ENCODE data around the gene EML6.
A peak's percentile ranks its signal among the peaks of the same experiment; 100 is the strongest.

The EML6 gene

DNA sequence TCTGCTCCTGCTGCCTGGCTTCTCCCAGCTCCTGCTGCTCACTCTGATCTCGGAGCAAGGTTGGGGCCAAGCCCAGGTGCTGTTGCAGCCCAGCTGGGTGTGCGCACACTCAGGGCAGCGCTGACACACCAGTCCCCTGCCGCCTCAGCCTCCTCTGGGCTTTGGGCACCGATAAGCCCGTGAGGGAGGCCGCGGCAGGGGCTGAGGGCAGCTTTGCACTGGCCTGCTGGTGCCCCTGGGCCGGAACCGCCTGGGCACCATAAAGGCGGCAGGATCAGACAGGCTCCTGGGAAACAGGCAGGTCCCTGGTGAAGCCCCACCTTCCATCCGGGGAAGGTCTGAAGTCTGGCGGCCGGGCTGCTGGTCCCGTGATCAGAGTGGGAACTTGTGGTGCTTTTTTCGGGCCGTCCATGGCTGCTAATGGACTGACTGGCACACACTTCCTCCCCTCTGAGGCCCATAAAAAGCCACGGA, 14.1 kb upstream of the EML6 start:
- Histone ChIP-seq H3K4me1 (ENCODE audit: insufficient read depth, low read length) (no peaks in the 10 kb centered on the region), H3K9ac (ENCODE audit: low read depth, low read length) (no peak overlapping the region), H3K27ac (ENCODE audit: low read length) (no peak overlapping the region), H3K4me3 (ENCODE audit: low read length) (no peak overlapping the region), H3K36me3 (ENCODE audit: insufficient read depth, low read depth, low read length) (no peaks in the 10 kb centered on the region), H3K9me3 (ENCODE audit: insufficient read depth, low read depth, low read length) (no peaks in the 10 kb centered on the region), H3K27me3 (ENCODE audit: insufficient read depth, low read length) (no peaks in the 10 kb centered on the region)

DNA sequence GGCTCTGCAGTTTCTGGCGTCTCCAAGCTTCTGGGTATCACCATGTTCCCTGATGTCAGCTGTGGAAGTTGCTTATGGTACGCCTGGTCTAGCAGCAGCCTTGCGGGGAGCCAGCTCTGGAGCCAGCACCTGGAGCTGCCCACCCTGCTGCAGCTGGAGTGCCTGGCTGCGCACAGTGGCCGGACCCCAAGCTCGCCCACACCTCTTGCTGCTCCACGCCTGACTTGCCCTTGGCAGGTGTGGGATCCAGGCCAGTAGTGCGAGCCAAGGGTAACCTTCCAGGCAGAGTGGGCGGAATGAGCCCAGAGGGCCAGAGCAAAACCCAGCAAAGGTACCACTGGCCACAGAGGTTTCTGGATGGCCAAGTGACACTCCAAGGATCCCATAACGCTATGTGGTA, 13.2 kb upstream of the EML6 start:
- Histone ChIP-seq H3K36me3 (ENCODE audit: insufficient read depth, low read depth, low read length) (no peaks in the 10 kb centered on the region), H3K9me3 (ENCODE audit: insufficient read depth, low read depth, low read length) (no peaks in the 10 kb centered on the region), H3K4me1 (ENCODE audit: insufficient read depth, low read length) (no peaks in the 10 kb centered on the region), H3K4me3 (ENCODE audit: low read length) (no peak overlapping the region), H3K27me3 (ENCODE audit: insufficient read depth, low read length) (no peaks in the 10 kb centered on the region), H3K9ac (ENCODE audit: low read depth, low read length) (no peak overlapping the region), H3K27ac (ENCODE audit: low read length) (no peak overlapping the region)

GRCh38 chr2:54712516-54712915, 10.9 kb upstream of the EML6 start:
- Histone ChIP-seq H3K36me3 (ENCODE audit: insufficient read depth, low read depth, low read length) (no peaks in the 10 kb centered on the region), H3K4me1 (ENCODE audit: insufficient read depth, low read length) (no peaks in the 10 kb centered on the region), H3K9ac (ENCODE audit: low read depth, low read length) (no peak overlapping the region), H3K27me3 (ENCODE audit: insufficient read depth, low read length) (no peaks in the 10 kb centered on the region), H3K4me3 (ENCODE audit: low read length) (no peak overlapping the region), H3K9me3 (ENCODE audit: insufficient read depth, low read depth, low read length) (no peaks in the 10 kb centered on the region), H3K27ac (ENCODE audit: low read length) (no peak overlapping the region)

- Histone ChIP-seq H3K27ac (ENCODE audit: low read length) (no peak overlapping the region), H3K4me1 (ENCODE audit: insufficient read depth, low read length) (no peaks in the 10 kb centered on the region), H3K9me3 (ENCODE audit: insufficient read depth, low read depth, low read length) (no peaks in the 10 kb centered on the region), H3K9ac (ENCODE audit: low read depth, low read length) (no peak overlapping the region), H3K4me3 (ENCODE audit: low read length) (no peak overlapping the region), H3K36me3 (ENCODE audit: insufficient read depth, low read depth, low read length) (no peaks in the 10 kb centered on the region), H3K27me3 (ENCODE audit: insufficient read depth, low read length) (peaks cover 10% of the 10 kb centered on the region; the same call in 1 of the 2 replicates)
These were observed 8.5 kb upstream of the EML6 start for GRCh38 chr2:54714996-54715395.

DNA sequence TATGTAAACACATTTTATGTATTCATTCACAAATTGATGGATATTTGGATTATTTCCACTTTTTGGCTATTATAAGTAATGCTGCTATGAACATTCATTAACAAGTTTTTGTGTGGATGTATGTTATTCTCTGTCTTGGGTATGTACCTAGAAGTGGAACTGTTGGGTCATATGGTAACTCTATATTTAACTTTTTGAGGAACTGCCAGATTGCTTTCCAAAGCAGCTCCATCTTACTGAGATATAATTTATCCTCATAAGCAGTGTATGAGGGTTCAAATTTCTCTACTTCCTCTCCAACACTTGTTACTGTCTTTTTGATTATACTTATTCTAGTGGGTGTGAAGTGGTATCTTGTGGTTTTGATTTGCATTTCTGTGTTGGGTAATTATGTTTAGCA, 7.1 kb upstream of the EML6 start:
- peaks cover 10% of the 10 kb centered on the region; the same call in 1 of the 2 replicates for H3K27me3 ChIP-seq (ENCODE audit: insufficient read depth, low read length)
- H3K4me1 ChIP-seq (ENCODE audit: insufficient read depth, low read length): no peaks in the 10 kb centered on the region
- no peak overlapping the region for H3K27ac ChIP-seq (ENCODE audit: low read length)
- H3K36me3 ChIP-seq (ENCODE audit: insufficient read depth, low read depth, low read length): no peaks in the 10 kb centered on the region
- no peaks in the 10 kb centered on the region for H3K9me3 ChIP-seq (ENCODE audit: insufficient read depth, low read depth, low read length)
- no peak overlapping the region for H3K9ac ChIP-seq (ENCODE audit: low read depth, low read length)
- H3K4me3 ChIP-seq (ENCODE audit: low read length): no peak overlapping the region

- no peaks in the 10 kb centered on the region for H3K36me3 ChIP-seq (ENCODE audit: insufficient read depth, low read depth, low read length)
- no peak overlapping the region for H3K9ac ChIP-seq (ENCODE audit: low read depth, low read length)
- H3K27ac ChIP-seq (ENCODE audit: low read length): no peak overlapping the region
- peaks cover 36% of the 10 kb centered on the region for H3K27me3 ChIP-seq (ENCODE audit: insufficient read depth, low read length)
- no peak overlapping the region for H3K4me3 ChIP-seq (ENCODE audit: low read length)
- H3K4me1 ChIP-seq (ENCODE audit: insufficient read depth, low read length): 0 out of 2 replicates have a peak, but pooled peaks cover 2% of the 10 kb centered on the region
- no peaks in the 10 kb centered on the region for H3K9me3 ChIP-seq (ENCODE audit: insufficient read depth, low read depth, low read length)
These were observed 2.9 kb upstream of the EML6 start for GRCh38 chr2:54720563-54720962.

DNA sequence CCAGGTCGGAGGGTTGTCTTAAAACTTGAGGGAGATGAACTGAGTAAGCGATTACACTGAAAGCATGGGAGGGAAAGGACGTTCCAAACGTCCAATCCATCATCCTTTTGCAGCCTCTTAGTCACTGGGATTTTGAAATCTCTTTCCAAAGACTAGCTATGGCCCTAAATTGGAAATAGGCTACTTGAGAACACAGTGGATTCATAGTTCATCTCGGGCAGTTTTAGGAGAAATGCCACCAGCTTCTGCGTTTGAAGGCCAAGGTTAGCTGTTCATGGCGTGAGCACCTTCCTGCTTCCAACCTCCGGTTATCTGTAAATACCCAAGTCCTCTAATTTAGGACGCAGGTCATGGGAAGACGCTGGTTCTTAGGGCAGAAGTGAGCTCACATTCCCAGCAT, 821 bp upstream of the EML6 start:
- H3K9me3 ChIP-seq (ENCODE audit: insufficient read depth, low read depth, low read length): no peaks in the 10 kb centered on the region
- H3K4me3 ChIP-seq (ENCODE audit: low read length): peak overlapping the region; percentile 83
- H3K4me1 ChIP-seq (ENCODE audit: insufficient read depth, low read length): 0 out of 2 replicates have a peak, but pooled peaks cover 2% of the 10 kb centered on the region
- H3K36me3 ChIP-seq (ENCODE audit: insufficient read depth, low read depth, low read length): no peaks in the 10 kb centered on the region
- H3K27ac ChIP-seq (ENCODE audit: low read length): no peak overlapping the region
- peak overlapping the region; percentile 86 for H3K9ac ChIP-seq (ENCODE audit: low read depth, low read length)
- H3K27me3 ChIP-seq (ENCODE audit: insufficient read depth, low read length): peaks cover 56% of the 10 kb centered on the region

DNA sequence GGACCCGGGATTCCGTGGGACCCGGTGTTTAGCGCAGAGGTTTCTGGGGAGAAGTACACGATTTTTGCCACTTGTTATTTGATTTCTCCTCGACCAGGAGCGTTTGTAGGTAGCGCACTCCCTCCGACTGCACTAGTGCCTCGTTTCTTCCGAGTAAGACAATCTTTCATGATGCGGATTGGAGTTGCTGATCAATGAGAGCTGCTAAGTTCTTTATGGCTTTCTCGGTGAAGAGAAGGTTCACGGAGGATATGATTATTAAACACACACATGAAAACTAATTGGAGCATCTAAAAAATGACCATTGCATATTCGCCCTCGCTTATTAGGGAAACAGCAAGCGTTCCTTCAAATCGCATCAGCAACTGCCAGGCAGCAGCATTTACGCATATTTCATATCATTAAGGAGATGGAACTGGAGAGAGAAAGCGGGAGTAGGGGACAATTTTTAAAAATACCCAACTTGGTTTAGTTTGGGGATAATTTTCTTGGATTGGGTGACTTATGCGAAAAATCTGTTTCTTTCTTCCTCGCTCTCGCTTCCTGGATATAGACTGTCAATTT, 616 bp downstream of the EML6 start:
- peak overlapping the region; percentile 83 for H3K4me3 ChIP-seq (ENCODE audit: low read length)
- H3K9ac ChIP-seq (ENCODE audit: low read depth, low read length): peak overlapping the region; percentile 2; the same call in 1 of the 2 replicates
- peaks cover 66% of the 10 kb centered on the region for H3K27me3 ChIP-seq (ENCODE audit: insufficient read depth, low read length)
- no peaks in the 10 kb centered on the region for H3K9me3 ChIP-seq (ENCODE audit: insufficient read depth, low read depth, low read length)
- no peaks in the 10 kb centered on the region for H3K36me3 ChIP-seq (ENCODE audit: insufficient read depth, low read depth, low read length)
- H3K4me1 ChIP-seq (ENCODE audit: insufficient read depth, low read length): 0 out of 2 replicates have a peak, but pooled peaks cover 2% of the 10 kb centered on the region
- no peak overlapping the region for H3K27ac ChIP-seq (ENCODE audit: low read length)

DNA sequence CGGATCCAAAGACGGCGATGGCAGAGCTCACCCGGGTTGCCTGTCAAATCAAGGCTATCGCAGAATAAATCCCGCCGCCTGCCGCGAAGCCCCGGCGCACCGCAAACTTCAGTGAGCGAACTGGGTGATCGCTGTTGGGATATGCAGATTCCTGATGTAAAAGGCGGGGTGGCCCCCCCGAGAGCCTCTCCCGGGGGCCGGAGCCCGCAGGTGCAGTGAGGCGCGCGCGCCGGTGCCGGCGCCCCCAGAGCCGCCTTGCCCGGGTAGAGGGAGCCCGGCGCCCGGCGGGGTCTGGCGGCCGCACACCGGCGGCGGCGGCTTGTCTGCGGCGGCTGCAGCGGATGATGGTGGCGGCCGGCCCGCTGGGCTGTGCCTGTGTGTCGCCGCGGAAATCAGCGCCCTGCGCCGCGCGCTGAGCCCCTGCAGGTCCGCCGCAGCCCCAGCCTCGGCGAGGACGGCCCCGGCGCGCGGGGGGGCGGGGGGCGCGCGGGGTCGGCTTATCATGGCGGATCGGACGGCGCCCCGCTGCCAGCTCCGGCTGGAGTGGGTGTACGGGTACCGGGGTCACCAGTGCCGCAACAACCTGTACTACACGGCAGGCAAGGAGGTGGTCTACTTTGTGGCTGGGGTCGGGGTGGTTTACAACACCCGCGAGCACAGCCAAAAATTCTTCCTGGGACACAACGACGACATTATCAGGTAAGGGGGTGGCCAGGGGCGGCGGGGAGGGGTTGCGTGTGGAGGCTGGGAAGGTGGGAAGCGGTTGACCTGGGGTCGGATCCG, 1.3 kb downstream of the EML6 start:
- Histone ChIP-seq H3K4me3 (ENCODE audit: low read length) (peak overlapping the region; percentile 83), H3K9ac (ENCODE audit: low read depth, low read length) (no peak overlapping the region; the same call in 1 of the 2 replicates), H3K36me3 (ENCODE audit: insufficient read depth, low read depth, low read length) (no peaks in the 10 kb centered on the region), H3K27ac (ENCODE audit: low read length) (no peak overlapping the region), H3K27me3 (ENCODE audit: insufficient read depth, low read length) (peaks cover 66% of the 10 kb centered on the region), H3K4me1 (ENCODE audit: insufficient read depth, low read length) (0 out of 2 replicates have a peak, but pooled peaks cover 2% of the 10 kb centered on the region), H3K9me3 (ENCODE audit: insufficient read depth, low read depth, low read length) (no peaks in the 10 kb centered on the region)

DNA sequence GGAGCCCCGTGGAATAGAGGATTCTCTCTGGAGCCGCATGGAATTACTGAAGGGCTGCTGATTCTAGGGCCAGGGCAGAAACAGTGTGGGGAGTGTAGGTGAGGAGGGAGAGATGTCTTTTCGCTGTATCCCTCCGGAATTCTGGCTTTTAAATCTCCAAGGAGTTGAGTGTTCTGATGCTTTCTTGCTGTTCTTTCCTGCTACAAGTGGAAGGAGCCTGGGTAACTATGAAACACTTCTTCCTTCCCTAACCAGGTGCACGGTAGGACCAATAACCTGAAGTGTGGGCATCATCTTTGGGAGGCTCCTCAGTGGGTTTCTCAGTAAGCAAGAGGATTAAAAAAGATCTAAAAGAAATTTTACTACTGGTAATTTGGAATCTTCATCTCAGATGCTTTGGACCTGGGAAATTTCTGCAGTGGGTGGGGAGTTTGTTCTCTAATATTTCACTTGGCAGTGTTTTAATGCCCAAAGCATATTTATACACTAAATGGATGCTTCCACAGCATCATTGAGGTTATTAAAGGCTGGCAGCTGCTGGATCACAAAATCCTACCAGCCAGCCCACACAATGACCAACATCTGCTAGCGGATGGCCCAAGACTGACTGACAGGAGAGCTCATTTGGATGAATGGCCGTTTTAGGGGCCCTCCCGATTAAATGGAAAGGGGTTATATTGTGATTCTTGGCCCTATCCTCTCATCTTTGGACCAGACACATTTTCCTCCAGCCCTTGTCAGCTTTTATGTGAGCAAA, 2.1 kb downstream of the EML6 start:
- peaks cover 66% of the 10 kb centered on the region for H3K27me3 ChIP-seq (ENCODE audit: insufficient read depth, low read length)
- H3K4me3 ChIP-seq (ENCODE audit: low read length): peak overlapping the region; percentile 83
- H3K27ac ChIP-seq (ENCODE audit: low read length): no peak overlapping the region

DNA sequence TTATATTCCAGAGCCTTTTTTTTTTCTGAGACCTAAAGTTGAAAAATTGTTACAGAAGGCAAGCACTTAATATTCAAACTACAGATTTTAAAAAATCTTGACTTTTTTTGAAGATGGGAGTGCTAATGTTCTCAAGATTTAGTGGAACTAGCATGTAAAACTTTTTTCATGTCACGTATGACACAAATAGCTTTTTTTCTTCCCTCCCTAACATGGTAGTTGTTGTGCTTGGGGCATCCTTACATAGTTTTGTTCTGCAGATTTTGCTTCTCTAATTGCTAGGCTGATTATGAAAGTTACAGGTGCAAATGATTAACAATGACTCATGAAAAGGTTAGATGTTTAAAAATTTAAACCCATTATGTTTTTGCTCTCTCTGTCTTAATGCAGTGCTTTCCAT, 3.0 kb downstream of the EML6 start:
- Histone ChIP-seq H3K9ac (ENCODE audit: low read depth, low read length) (no peak overlapping the region), H3K27me3 (ENCODE audit: insufficient read depth, low read length) (peaks cover 66% of the 10 kb centered on the region), H3K9me3 (ENCODE audit: insufficient read depth, low read depth, low read length) (no peaks in the 10 kb centered on the region), H3K27ac (ENCODE audit: low read length) (no peak overlapping the region), H3K36me3 (ENCODE audit: insufficient read depth, low read depth, low read length) (no peaks in the 10 kb centered on the region), H3K4me3 (ENCODE audit: low read length) (no peak overlapping the region), H3K4me1 (ENCODE audit: insufficient read depth, low read length) (0 out of 2 replicates have a peak, but pooled peaks cover 2% of the 10 kb centered on the region)

More for the DNA sequence above, 2.1 kb downstream of the EML6 start:
- Histone ChIP-seq H3K9ac (ENCODE audit: low read depth, low read length) (no peak overlapping the region), H3K36me3 (ENCODE audit: insufficient read depth, low read depth, low read length) (no peaks in the 10 kb centered on the region), H3K9me3 (ENCODE audit: insufficient read depth, low read depth, low read length) (no peaks in the 10 kb centered on the region), H3K4me1 (ENCODE audit: insufficient read depth, low read length) (0 out of 2 replicates have a peak, but pooled peaks cover 2% of the 10 kb centered on the region)

Data from iPS-20b (cell line).